COLO829 (cell line): ENCODE results near the gene ANKRD40CL.

Source experiments
- DNase-seq: peaks from one replicate; pipeline ENCODE4 v3.0.0; 2012; ENCODE audit warnings: low spot score

Gene ANKRD40CL

GRCh38 chr17:50787106-50787505, 19.8 kb upstream of the ANKRD40CL start:
- DNase-seq = no peak

GRCh38 chr17:50785946-50786570, 18.7 kb upstream of the ANKRD40CL start:
- no peak for DNase-seq

GRCh38 chr17:50785126-50785525, 17.8 kb upstream of the ANKRD40CL start:
- DNase-seq = no peak

GRCh38 chr17:50783905-50784304, 16.6 kb upstream of the ANKRD40CL start:
- DNase-seq = no peak

- peak; percentile 96 for DNase-seq
These were observed 15.9 kb upstream of the ANKRD40CL start for GRCh38 chr17:50783193-50783660.

GRCh38 chr17:50781167-50781566, 13.8 kb upstream of the ANKRD40CL start:
- DNase-seq = no peak

- no peak for DNase-seq
These were observed 12.5 kb upstream of the ANKRD40CL start for GRCh38 chr17:50779747-50780353.

GRCh38 chr17:50778988-50779387, 11.7 kb upstream of the ANKRD40CL start:
- no peak for DNase-seq

GRCh38 chr17:50778471-50778870, 11.2 kb upstream of the ANKRD40CL start:
- DNase-seq = no peak

GRCh38 chr17:50775926-50776325, 8.6 kb upstream of the ANKRD40CL start:
- DNase-seq = no peak

- no peak for DNase-seq
These were observed 7.0 kb upstream of the ANKRD40CL start for GRCh38 chr17:50774225-50774803.

- DNase-seq = no peak
These were observed 4.9 kb upstream of the ANKRD40CL start for GRCh38 chr17:50771991-50772785.

- DNase-seq = no peak
These were observed 3.0 kb upstream of the ANKRD40CL start for GRCh38 chr17:50770346-50770745.

GRCh38 chr17:50769884-50770283, 2.6 kb upstream of the ANKRD40CL start:
- DNase-seq = no peak

- no peak for DNase-seq
These were observed 1.0 kb upstream of the ANKRD40CL start for GRCh38 chr17:50768346-50768761.

GRCh38 chr17:50767030-50767429, 288 bp downstream of the ANKRD40CL start:
- no peak for DNase-seq

- DNase-seq = no peak
These were observed 895 bp downstream of the ANKRD40CL start for GRCh38 chr17:50766222-50767023.

GRCh38 chr17:50765454-50766221, 1.7 kb downstream of the ANKRD40CL start:
- DNase-seq = no peak

- DNase-seq = no peak
These were observed 2.6 kb downstream of the ANKRD40CL start for GRCh38 chr17:50764734-50765149.

GRCh38 chr17:50763716-50764475, 3.4 kb downstream of the ANKRD40CL start:
- no peak for DNase-seq
